A673 (cell line): ENCODE data around the gene MIDN. TPM values are rescaled to one million over a fixed set of nuclear protein-coding genes. Genes with fewer than 3 reads are reported as not detected.
"Not testable (repeated sequence)": the region's sequence is repeated elsewhere in the genome, so short reads cannot be mapped to it uniquely, and the experiment has no call there.

Experiments used
- BruUV-seq: library from RNA; stranded (reverse); fragments of 400-500 nt; replicated peaks from 2 replicates; lab custom pipeline; 2021; lab: Mats Ljungman, UMichigan
- CTCF ChIA-PET: fragments of 300-600 bp; sonication (Branson Sonifier 250); formaldehyde crosslinking; loops from one replicate; lab custom pipeline; 2022; ENCODE audit warnings: antibody characterized with exemption; lab: Charles Lee
- POLR2A ChIA-PET: fragments of 300-600 bp; sonication (Branson Sonifier 250); formaldehyde crosslinking; loops from one replicate; lab custom pipeline; 2022; ENCODE audit warnings: antibody characterized with exemption; ENCODE audit not compliant: low non-redundant PET; lab: Charles Lee
- DNase-seq: peaks from one replicate; pipeline ENCODE4 v3.0.0-alpha.2; 2015; ENCODE audit warnings: low spot score
- H3K27ac ChIP-seq: fragments of 200-600 bp; sonication (generic); 2 replicates; pipeline ENCODE4 v1.5.1; 2016; ENCODE audit warnings: mixed run types, low read depth, mild to moderate bottlenecking, mixed read lengths, antibody characterized with exemption, low read length; ENCODE audit not compliant: poor library complexity, severe bottlenecking
- H3K27me3 ChIP-seq: fragments of 200-600 bp; sonication (generic); replicated peaks from 2 replicates; pipeline ENCODE4 v1.6.1; 2017; ENCODE audit warnings: mixed run types, low read depth, mild to moderate bottlenecking, mixed read lengths, antibody characterized with exemption, low read length; ENCODE audit not compliant: insufficient read depth, poor library complexity
- H3K36me3 ChIP-seq: fragments of 200-600 bp; sonication (generic); 2 replicates; pipeline ENCODE4 v1.6.1; 2016; ENCODE audit warnings: mixed run types, mild to moderate bottlenecking, mixed read lengths, antibody characterized with exemption, low read length; ENCODE audit not compliant: insufficient read depth, poor library complexity, severe bottlenecking
- H3K4me1 ChIP-seq: fragments of 200-600 bp; sonication (generic); 2 replicates; pipeline ENCODE4 v1.6.1; 2017; ENCODE audit warnings: mixed run types, mild to moderate bottlenecking, mixed read lengths, antibody characterized with exemption, low read length; ENCODE audit not compliant: insufficient read depth, poor library complexity, severe bottlenecking
- H3K4me3 ChIP-seq: fragments of 200-600 bp; sonication (generic); 2 replicates; pipeline ENCODE4 v1.5.1; 2016; ENCODE audit warnings: low read depth, mixed run types, mild to moderate bottlenecking, mixed read lengths, low read length; ENCODE audit not compliant: poor library complexity, severe bottlenecking
- H3K9me3 ChIP-seq: fragments of 200-600 bp; sonication (generic); 2 replicates; pipeline ENCODE4 v1.6.1; 2016; ENCODE audit warnings: mixed run types, low read depth, mild to moderate bottlenecking, mixed read lengths, antibody characterized with exemption, low read length; ENCODE audit not compliant: poor library complexity, severe bottlenecking
- CTCF ChIP-seq: fragments of 300-800, 200-600 bp; sonication (generic); conservative IDR thresholded peaks from 2 replicates; pipeline ENCODE4 v1.5.1; 2017; ENCODE audit warnings: low read depth, mild to moderate bottlenecking, antibody characterized with exemption, low read length, moderate library complexity, mixed read lengths
- EZH2 ChIP-seq: fragments of 200-600 bp; sonication (generic); IDR thresholded peaks from 2 replicates; pipeline ENCODE4 v1.6.1; 2017; ENCODE audit warnings: borderline replicate concordance, low read depth, mild to moderate bottlenecking, mixed read lengths, antibody characterized with exemption, low read length; ENCODE audit not compliant: poor library complexity, severe bottlenecking
- intact Hi-C: fragments of 100-400 bp; cut with micrococcal nuclease; formaldehyde crosslinking; loops from one replicate; pipeline ENCODE4 v1.10.0; 2022; ENCODE audit not compliant: unreplicated experiment
- total RNA-seq: library from RNA; stranded (reverse); gene quantifications from 2 replicates; pipeline ENCODE4 v1.2.3, GENCODE V29; 2021

The MIDN gene
- total RNA-seq, 1 experiment from 2014 or later: 169 TPM

- CTCF ChIA-PET: no interaction called here
- POLR2A ChIA-PET: interaction anchor here (0.9 kb wide), 1 partner anchor 634 kb away, joined by 3 read pairs; no protein-coding TSS in a partner anchor
Measured at GRCh38 chr19:1205114-1206099, 43.0 kb upstream of the MIDN start, which contains the start of gene STK11. Gene STK11 (plus strand): TSS chr19:1205778. CDS start chr19:1206914, 1,136 bp downstream.

DNA sequence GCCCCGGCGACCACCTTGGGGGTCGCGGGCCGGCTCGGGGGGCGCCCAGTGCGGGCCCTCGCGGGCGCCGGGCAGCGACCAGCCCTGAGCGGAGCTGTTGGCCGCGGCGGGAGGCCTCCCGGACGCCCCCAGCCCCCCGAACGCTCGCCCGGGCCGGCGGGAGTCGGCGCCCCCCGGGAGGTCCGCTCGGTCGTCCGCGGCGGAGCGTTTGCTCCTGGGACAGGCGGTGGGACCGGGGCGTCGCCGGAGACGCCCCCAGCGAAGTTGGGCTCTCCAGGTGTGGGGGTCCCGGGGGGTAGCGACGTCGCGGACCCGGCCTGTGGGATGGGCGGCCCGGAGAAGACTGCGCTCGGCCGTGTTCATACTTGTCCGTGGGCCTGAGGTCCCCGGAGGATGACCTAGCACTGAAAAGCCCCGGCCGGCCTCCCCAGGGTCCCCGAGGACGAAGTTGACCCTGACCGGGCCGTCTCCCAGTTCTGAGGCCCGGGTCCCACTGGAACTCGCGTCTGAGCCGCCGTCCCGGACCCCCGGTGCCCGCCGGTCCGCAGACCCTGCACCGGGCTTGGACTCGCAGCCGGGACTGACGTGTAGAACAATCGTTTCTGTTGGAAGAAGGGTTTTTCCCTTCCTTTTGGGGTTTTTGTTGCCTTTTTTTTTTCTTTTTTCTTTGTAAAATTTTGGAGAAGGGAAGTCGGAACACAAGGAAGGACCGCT, 42.1 kb upstream of the MIDN start:
- no peak for TF ChIP-seq CTCF
- no peak for TF ChIP-seq EZH2
- peaks cover 30% of the 10 kb centered on the region for H3K4me1 ChIP-seq
- no TSS peak for BruUV-seq
- ChIA-PET CTCF (no interaction called here), POLR2A (interaction anchor here (0.9 kb wide), 1 partner anchor 635 kb away, joined by 3 read pairs; no protein-coding TSS in a partner anchor)
- peak overlapping the region; percentile 77 for H3K27ac ChIP-seq
- intact Hi-C loops: no loop called here
- no peak for DNase-seq
- H3K27me3 ChIP-seq: no peaks in the 10 kb centered on the region
- no peaks in the 10 kb centered on the region for H3K9me3 ChIP-seq
- peak overlapping the region; percentile 66 for H3K4me3 ChIP-seq
- peaks cover 3% of the 10 kb centered on the region for H3K36me3 ChIP-seq

More at GRCh38 chr19:1205114-1206099, 43.0 kb upstream of the MIDN start, which contains the start of gene STK11:
- Histone ChIP-seq H3K9me3 (no peaks in the 10 kb centered on the region), H3K27me3 (no peaks in the 10 kb centered on the region), H3K4me1 (peaks cover 27% of the 10 kb centered on the region), H3K36me3 (no peaks in the 10 kb centered on the region), H3K4me3 (peak within 1 kb of the TSS; percentile 66), H3K27ac (peak within 1 kb of the TSS; percentile 79)
- intact Hi-C loops: no loop called here
- BruUV-seq: no TSS peak
- TF ChIP-seq EZH2 (no peak), CTCF (no peak)
- peak; percentile 99 for DNase-seq

- peaks cover 3% of the 10 kb centered on the region for H3K36me3 ChIP-seq
- intact Hi-C loops: no loop called here
- BruUV-seq: TSS peak; percentile 33
- peak overlapping the region; percentile 77 for H3K27ac ChIP-seq
- H3K9me3 ChIP-seq: no peaks in the 10 kb centered on the region
- CTCF ChIA-PET: no interaction called here
- H3K4me3 ChIP-seq: peak overlapping the region; percentile 66
- POLR2A ChIA-PET: no interaction called here
- peaks cover 37% of the 10 kb centered on the region for H3K4me1 ChIP-seq
- DNase-seq: no peak
- TF ChIP-seq CTCF (no peak), EZH2 (no peak)
- no peaks in the 10 kb centered on the region for H3K27me3 ChIP-seq
Measured at GRCh38 chr19:1206864-1207450, 41.4 kb upstream of the MIDN start.

GRCh38 chr19:1208830-1209229, 39.6 kb upstream of the MIDN start:
- H3K9me3 ChIP-seq, H3K4me3 ChIP-seq, CTCF ChIA-PET, POLR2A ChIA-PET, DNase-seq, H3K36me3 ChIP-seq, H3K27me3 ChIP-seq, intact Hi-C loops, BruUV-seq, H3K27ac ChIP-seq: not testable (repeated sequence)
- peaks cover 45% of the 10 kb centered on the region for H3K4me1 ChIP-seq
